ENCODE results near the gene HRH3. TPM values are rescaled to one million over a fixed set of nuclear protein-coding genes. Genes with fewer than 3 reads are reported as not detected.

HRH3 gene
- total RNA-seq, 5 donors from 2014 or later (not counting 1 experiment from before 2014, with no cell fraction given): not detected

Other genes with a start within 250 kb of the HRH3 start
- gene TAF4, start 154.4 kb downstream of the HRH3 start, total RNA-seq: 10 to 100 TPM; 21.7 to 39.5 (median 35.2) TPM
- 10 to 100 TPM; 40.5 to 55.5 (median 54.4) TPM for gene LSM14B, start 97.8 kb downstream of the HRH3 start, total RNA-seq
- gene PSMA7, start 76.9 kb downstream of the HRH3 start, total RNA-seq: 100 to 1,000 TPM; 136 to 233 (median 208) TPM
- 10 to 100 TPM; 14.6 to 23.6 (median 19.4) TPM for gene SS18L1, start 76.5 kb downstream of the HRH3 start, total RNA-seq
- gene MTG2, start 37.2 kb downstream of the HRH3 start, total RNA-seq: 10 to 100 TPM; 21.1 to 51.9 (median 44.1) TPM
- 10 to 100 TPM; 57.0 to 70.1 (median 63.0) TPM for gene OSBPL2, start 18.2 kb upstream of the HRH3 start, total RNA-seq
- gene ADRM1, start 82.7 kb upstream of the HRH3 start, total RNA-seq: 10 to 100 TPM; 44.7 to 80.3 (median 72.9) TPM
- 1 to 10 TPM in 3 of 5 donors, under 1 TPM in 2; 0.48 to 4.3 (median 3.0) TPM for gene LAMA5, start 147.0 kb upstream of the HRH3 start, total RNA-seq
- 1,000 to 10,000 TPM; 2,807 to 3,290 (median 3,085) TPM for gene RPS21, start 166.8 kb upstream of the HRH3 start, total RNA-seq
- gene CABLES2, start 187.0 kb upstream of the HRH3 start, total RNA-seq: 1 to 10 TPM; 4.3 to 6.8 (median 5.6) TPM
- not detected for gene RBBP8NL, start 207.3 kb upstream of the HRH3 start, total RNA-seq